ENCODE results near the gene GABBR2. TPM values are rescaled to one million over a fixed set of nuclear protein-coding genes. Genes with fewer than 3 reads are reported as not detected.

Gene GABBR2
- total RNA-seq, 1 experiment from 2014 or later = not detected

DNA sequence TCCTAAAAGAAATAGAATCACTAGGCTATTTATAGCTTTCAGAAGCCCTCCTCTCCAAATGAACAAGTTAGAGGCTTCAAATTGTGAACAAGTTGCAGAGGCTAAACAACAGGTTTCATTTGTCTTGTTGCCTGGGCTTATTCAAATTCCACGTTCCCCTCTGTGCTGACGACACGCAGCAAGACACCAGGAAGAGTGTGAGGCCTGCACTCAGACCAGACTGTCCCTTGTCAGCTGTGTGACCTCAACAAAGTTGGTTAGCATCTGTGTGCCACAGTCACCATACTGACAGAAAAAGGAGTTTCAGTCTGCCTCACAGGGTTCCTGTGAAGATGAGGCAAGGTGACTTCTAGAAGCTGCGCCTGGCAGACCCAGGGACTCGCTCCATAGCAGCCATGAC is 22.1 kb upstream of the GABBR2 start:
- DNase-seq (ENCODE audit: low spot score) = no peak
- H3K4me3 ChIP-seq (ENCODE audit: low read depth, low read length, poor library complexity, severe bottlenecking) = no peak overlapping the region
- intact Hi-C loops (cut with micrococcal nuclease; ENCODE audit: unreplicated experiment) = no loop called here
- H3K4me1 ChIP-seq (ENCODE audit: insufficient read depth, low read length, poor library complexity, severe bottlenecking) = no peaks in the 10 kb centered on the region
- peaks cover 12% of the 10 kb centered on the region for H3K27me3 ChIP-seq (replicated peaks; ENCODE audit: insufficient read depth, low read depth, low read length, poor library complexity)
- H3K27ac ChIP-seq (ENCODE audit: low read depth, low read length, poor library complexity, severe bottlenecking) = no peak overlapping the region
- no TSS peak for BruUV-seq (replicated peaks)
- ChIA-PET CTCF (no interaction called here), POLR2A (ENCODE audit: low non-redundant PET) (no interaction called here)
- TF ChIP-seq, protein P1, sequence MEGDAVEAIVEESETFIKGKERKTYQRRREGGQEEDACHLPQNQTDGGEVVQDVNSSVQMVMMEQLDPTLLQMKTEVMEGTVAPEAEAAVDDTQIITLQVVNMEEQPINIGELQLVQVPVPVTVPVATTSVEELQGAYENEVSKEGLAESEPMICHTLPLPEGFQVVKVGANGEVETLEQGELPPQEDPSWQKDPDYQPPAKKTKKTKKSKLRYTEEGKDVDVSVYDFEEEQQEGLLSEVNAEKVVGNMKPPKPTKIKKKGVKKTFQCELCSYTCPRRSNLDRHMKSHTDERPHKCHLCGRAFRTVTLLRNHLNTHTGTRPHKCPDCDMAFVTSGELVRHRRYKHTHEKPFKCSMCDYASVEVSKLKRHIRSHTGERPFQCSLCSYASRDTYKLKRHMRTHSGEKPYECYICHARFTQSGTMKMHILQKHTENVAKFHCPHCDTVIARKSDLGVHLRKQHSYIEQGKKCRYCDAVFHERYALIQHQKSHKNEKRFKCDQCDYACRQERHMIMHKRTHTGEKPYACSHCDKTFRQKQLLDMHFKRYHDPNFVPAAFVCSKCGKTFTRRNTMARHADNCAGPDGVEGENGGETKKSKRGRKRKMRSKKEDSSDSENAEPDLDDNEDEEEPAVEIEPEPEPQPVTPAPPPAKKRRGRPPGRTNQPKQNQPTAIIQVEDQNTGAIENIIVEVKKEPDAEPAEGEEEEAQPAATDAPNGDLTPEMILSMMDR (conservative IDR thresholded peaks at IDR 0.05; ENCODE audit: low read depth, low read length) = no peak
- no peak for TF ChIP-seq EZH2 (IDR thresholded peaks at IDR 0.05; ENCODE audit: borderline replicate concordance, low read depth, low read length, poor library complexity, severe bottlenecking)
- no peaks in the 10 kb centered on the region for H3K36me3 ChIP-seq (ENCODE audit: insufficient read depth, low read length, poor library complexity, severe bottlenecking)
- no peaks in the 10 kb centered on the region for H3K9me3 ChIP-seq (ENCODE audit: low read depth, low read length, poor library complexity, severe bottlenecking)

DNA sequence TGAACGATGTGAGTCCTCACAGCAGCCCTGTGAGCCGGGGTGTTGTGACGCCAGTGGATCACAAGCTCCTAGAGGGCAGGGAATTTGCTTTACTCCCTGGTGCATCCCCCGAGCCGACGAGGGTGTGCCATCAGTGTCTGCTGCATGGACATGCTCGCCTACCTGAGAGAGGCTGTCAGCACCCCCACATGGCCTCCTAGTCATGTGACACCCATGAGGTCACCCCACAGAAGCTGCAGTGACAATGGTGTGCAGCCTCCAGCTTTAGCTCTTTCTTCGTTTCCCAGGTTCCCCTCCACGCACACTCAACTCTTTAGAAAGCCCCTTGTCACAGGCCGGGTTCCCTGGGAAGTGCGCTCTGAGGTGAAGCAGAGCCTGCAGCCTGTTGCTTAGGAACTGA is 19.8 kb upstream of the GABBR2 start:
- no peaks in the 10 kb centered on the region for H3K9me3 ChIP-seq (ENCODE audit: low read depth, low read length, poor library complexity, severe bottlenecking)
- H3K36me3 ChIP-seq (ENCODE audit: insufficient read depth, low read length, poor library complexity, severe bottlenecking) = no peaks in the 10 kb centered on the region
- H3K27me3 ChIP-seq (replicated peaks; ENCODE audit: insufficient read depth, low read depth, low read length, poor library complexity) = peaks cover 35% of the 10 kb centered on the region
- CTCF ChIA-PET = no interaction called here
- no peak for TF ChIP-seq EZH2 (IDR thresholded peaks at IDR 0.05; ENCODE audit: borderline replicate concordance, low read depth, low read length, poor library complexity, severe bottlenecking)
- TF ChIP-seq, protein P1 (conservative IDR thresholded peaks at IDR 0.05; ENCODE audit: low read depth, low read length) = no peak
- H3K4me3 ChIP-seq (ENCODE audit: low read depth, low read length, poor library complexity, severe bottlenecking) = no peak overlapping the region
- POLR2A ChIA-PET (ENCODE audit: low non-redundant PET) = no interaction called here
- BruUV-seq (replicated peaks) = no TSS peak
- H3K4me1 ChIP-seq (ENCODE audit: insufficient read depth, low read length, poor library complexity, severe bottlenecking) = no peaks in the 10 kb centered on the region
- DNase-seq (ENCODE audit: low spot score) = no peak
- intact Hi-C loops (cut with micrococcal nuclease; ENCODE audit: unreplicated experiment) = no loop called here
- no peak overlapping the region for H3K27ac ChIP-seq (ENCODE audit: low read depth, low read length, poor library complexity, severe bottlenecking)

DNA sequence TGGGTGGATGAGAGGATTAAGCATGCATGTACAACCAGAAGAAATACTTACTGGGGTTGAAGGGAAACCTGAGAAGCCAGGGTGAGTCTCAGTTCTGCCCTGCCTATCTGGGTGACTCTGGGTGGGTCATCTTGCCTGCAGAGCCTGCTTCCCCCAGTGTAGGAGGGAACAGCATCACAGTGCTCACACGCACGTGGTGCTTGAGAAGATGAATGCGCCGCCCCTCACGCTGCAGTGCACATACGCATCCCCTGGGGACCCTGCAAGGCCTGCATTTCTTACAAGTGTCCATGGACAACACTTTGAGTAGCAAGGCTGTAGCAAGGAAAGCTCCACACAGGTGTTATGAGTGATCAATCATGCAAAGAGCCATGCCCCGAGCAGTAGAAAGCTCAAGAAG is 18.7 kb upstream of the GABBR2 start:
- intact Hi-C loops (cut with micrococcal nuclease; ENCODE audit: unreplicated experiment) = no loop called here
- H3K27me3 ChIP-seq (replicated peaks; ENCODE audit: insufficient read depth, low read depth, low read length, poor library complexity) = peaks cover 35% of the 10 kb centered on the region
- CTCF ChIA-PET = no interaction called here
- DNase-seq (ENCODE audit: low spot score) = no peak
- H3K4me1 ChIP-seq (ENCODE audit: insufficient read depth, low read length, poor library complexity, severe bottlenecking) = no peaks in the 10 kb centered on the region
- H3K36me3 ChIP-seq (ENCODE audit: insufficient read depth, low read length, poor library complexity, severe bottlenecking) = no peaks in the 10 kb centered on the region
- BruUV-seq (replicated peaks) = no TSS peak
- H3K27ac ChIP-seq (ENCODE audit: low read depth, low read length, poor library complexity, severe bottlenecking) = no peak overlapping the region
- no peak overlapping the region for H3K4me3 ChIP-seq (ENCODE audit: low read depth, low read length, poor library complexity, severe bottlenecking)
- TF ChIP-seq EZH2 (IDR thresholded peaks at IDR 0.05; ENCODE audit: borderline replicate concordance, low read depth, low read length, poor library complexity, severe bottlenecking) = no peak
- TF ChIP-seq, protein P1 (conservative IDR thresholded peaks at IDR 0.05; ENCODE audit: low read depth, low read length) = no peak
- H3K9me3 ChIP-seq (ENCODE audit: low read depth, low read length, poor library complexity, severe bottlenecking) = no peaks in the 10 kb centered on the region
- POLR2A ChIA-PET (ENCODE audit: low non-redundant PET) = no interaction called here

Data from A673 (cell line).